A549 (cell line): Measurements from ENCODE around the gene STBD1.

Experiments used
- EP300 ChIP-seq, 2 experiments: fragments of >200 bp; sonication (Bioruptor Twin); formaldehyde crosslinking; IDR thresholded peaks; 2 replicates in 1 of 2; 3 replicates in 1 of 2; pipeline ENCODE4 v1.6.1; 2016 to 2017
- TF ChIP-seq, protein P1 (sequence below): fragments of >200 bp; sonication (Bioruptor Twin); formaldehyde crosslinking; IDR thresholded peaks from 3 replicates; pipeline ENCODE4 v1.5.1; 2016
- TF ChIP-seq, protein P2 (sequence below): fragments of 150-350 bp; IDR thresholded peaks from 2 replicates; pipeline ENCODE4 v1.6.1; 2014; ENCODE audit warnings: low read depth, mild to moderate bottlenecking, low read length

DNA sequence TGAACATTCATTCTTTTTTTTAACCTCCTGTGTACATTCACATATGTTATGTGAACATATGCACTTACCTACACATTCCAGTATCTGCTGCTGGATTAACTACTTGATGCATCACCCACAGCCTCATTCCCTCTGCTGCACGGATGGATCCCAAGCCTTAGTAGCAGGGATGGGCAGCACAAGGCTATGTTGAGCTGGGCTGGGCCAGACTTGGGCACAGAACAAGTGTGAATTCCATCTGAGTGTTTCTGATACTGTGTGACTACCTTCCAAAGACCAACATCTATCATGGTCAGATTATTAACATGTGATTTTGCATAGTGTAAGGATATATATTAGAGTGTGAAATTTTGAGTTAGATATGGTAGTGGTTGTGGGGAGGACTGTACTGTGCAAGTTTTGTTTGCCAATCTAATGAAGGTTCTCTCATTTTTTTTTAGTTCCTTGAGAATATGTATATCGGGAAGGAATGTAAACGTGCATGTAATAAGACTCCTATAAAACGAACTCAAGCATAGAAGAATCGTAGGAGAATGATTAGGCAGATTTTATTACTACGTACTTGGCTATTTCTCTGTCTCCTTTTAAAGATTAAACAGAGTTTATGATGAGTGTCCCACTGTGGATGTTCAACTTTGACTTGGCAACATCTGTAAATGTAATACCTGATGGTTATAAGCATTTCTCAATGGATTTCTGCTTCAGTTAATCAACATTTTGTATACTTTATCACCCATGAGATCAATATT lies 23.4 kb upstream of the STBD1 start:
- no peak for TF ChIP-seq EP300 (IDR thresholded peaks at IDR 0.05)
- TF ChIP-seq, protein P1, sequence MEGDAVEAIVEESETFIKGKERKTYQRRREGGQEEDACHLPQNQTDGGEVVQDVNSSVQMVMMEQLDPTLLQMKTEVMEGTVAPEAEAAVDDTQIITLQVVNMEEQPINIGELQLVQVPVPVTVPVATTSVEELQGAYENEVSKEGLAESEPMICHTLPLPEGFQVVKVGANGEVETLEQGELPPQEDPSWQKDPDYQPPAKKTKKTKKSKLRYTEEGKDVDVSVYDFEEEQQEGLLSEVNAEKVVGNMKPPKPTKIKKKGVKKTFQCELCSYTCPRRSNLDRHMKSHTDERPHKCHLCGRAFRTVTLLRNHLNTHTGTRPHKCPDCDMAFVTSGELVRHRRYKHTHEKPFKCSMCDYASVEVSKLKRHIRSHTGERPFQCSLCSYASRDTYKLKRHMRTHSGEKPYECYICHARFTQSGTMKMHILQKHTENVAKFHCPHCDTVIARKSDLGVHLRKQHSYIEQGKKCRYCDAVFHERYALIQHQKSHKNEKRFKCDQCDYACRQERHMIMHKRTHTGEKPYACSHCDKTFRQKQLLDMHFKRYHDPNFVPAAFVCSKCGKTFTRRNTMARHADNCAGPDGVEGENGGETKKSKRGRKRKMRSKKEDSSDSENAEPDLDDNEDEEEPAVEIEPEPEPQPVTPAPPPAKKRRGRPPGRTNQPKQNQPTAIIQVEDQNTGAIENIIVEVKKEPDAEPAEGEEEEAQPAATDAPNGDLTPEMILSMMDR: no peak
- TF ChIP-seq, protein P2, sequence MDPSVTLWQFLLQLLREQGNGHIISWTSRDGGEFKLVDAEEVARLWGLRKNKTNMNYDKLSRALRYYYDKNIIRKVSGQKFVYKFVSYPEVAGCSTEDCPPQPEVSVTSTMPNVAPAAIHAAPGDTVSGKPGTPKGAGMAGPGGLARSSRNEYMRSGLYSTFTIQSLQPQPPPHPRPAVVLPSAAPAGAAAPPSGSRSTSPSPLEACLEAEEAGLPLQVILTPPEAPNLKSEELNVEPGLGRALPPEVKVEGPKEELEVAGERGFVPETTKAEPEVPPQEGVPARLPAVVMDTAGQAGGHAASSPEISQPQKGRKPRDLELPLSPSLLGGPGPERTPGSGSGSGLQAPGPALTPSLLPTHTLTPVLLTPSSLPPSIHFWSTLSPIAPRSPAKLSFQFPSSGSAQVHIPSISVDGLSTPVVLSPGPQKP: no peak
